Endothelial cell of umbilical vein (primary cell): Measurements from ENCODE around the gene APOBEC4. TPM values are rescaled to one million over a fixed set of nuclear protein-coding genes. Genes with fewer than 3 reads are reported as not detected.
A peak's percentile ranks its signal among the peaks of the same experiment; 100 is the strongest.

Source experiments
- Bru-seq: library from RNA; stranded (reverse); fragments of 400-500 nt; gene quantifications from one replicate; lab custom pipeline; 2021; lab: Mats Ljungman, UMichigan
- BruChase-seq, 2 experiments: library from RNA; stranded (reverse); fragments of 400-500 nt; gene quantifications; one replicate each; lab custom pipeline; 2021; lab: Mats Ljungman, UMichigan
- BruUV-seq: library from RNA; stranded (reverse); fragments of 400-500 nt; replicated peaks from 2 replicates; lab custom pipeline; 2021; lab: Mats Ljungman, UMichigan
- CTCF ChIA-PET: fragments of 300-600, 350-600 bp; sonication (Branson Sonifier 250); formaldehyde crosslinking; loops from one replicate; lab custom pipeline; 2021; ENCODE audit warnings: antibody characterized with exemption, inconsistent platforms; lab: Charles Lee
- POLR2A ChIA-PET: fragments of 300-600, 350-600 bp; sonication (Branson Sonifier 250); formaldehyde crosslinking; loops from one replicate; lab custom pipeline; 2021; ENCODE audit warnings: antibody characterized with exemption, inconsistent platforms; lab: Charles Lee
- DNase-seq: peaks from one replicate; pipeline ENCODE4 v3.0.0-alpha.2; 2011; ENCODE audit warnings: low read depth, low spot score
- FAIRE-seq: peaks from 2 replicates; lab custom pipeline; 2011; peaks lifted over from hg19 to GRCh38; lab: Jason Lieb, UNC
- H2AFZ ChIP-seq: 2 replicates; pipeline ENCODE4 v1.6.0; 2012; ENCODE audit warnings: low read depth, low read length, control low read depth, inconsistent platforms
- H3K27ac ChIP-seq: 2 replicates; pipeline ENCODE4 v1.5.1; 2011; ENCODE audit warnings: low read depth, mild to moderate bottlenecking, control low read depth, low read length, moderate library complexity; ENCODE audit not compliant: insufficient read depth
- H3K27me3 ChIP-seq, 2 experiments: 2 replicates each; pipeline versions ENCODE4 v1.6.0 to v1.6.1; 2011; ENCODE audit warnings: low read length in 2 of 2, mixed read lengths in 1 of 2; ENCODE audit not compliant: control insufficient read depth in 2 of 2, insufficient read depth in 2 of 2
- H3K36me3 ChIP-seq, 2 experiments: 2 replicates in 1 of 2; 3 replicates in 1 of 2; pipeline ENCODE4 v1.5.1; 2011; ENCODE audit warnings: low read length in 2 of 2, mild to moderate bottlenecking in 1 of 2, moderate library complexity in 1 of 2; ENCODE audit not compliant: control insufficient read depth in 2 of 2, insufficient read depth in 2 of 2; ENCODE audit errors: extremely low read depth in 1 of 2
- H3K4me1 ChIP-seq: 3 replicates; pipeline ENCODE4 v1.5.1; 2011; ENCODE audit warnings: mild to moderate bottlenecking, low read length; ENCODE audit not compliant: control insufficient read depth, insufficient read depth; ENCODE audit errors: extremely low read depth
- H3K4me2 ChIP-seq: 2 replicates; pipeline ENCODE4 v1.6.1; 2011; ENCODE audit warnings: low read length, control low read depth, mixed read lengths; ENCODE audit not compliant: insufficient read depth
- H3K4me3 ChIP-seq, 3 experiments: fragments of 200-600 bp in 1 of 3; sonication (generic), shearing (Covaris generic) in 1 of 3; replicated peaks in 1 of 3; 2 replicates each; pipeline ENCODE4 v1.5.1; 2011 to 2016; ENCODE audit warnings: control low read depth in 3 of 3, low read length in 3 of 3, mild to moderate bottlenecking in 2 of 3, inconsistent platforms in 1 of 3, low read depth in 1 of 3, moderate library complexity in 1 of 3; ENCODE audit not compliant: insufficient read depth in 1 of 3
- H3K79me2 ChIP-seq: 2 replicates; pipeline ENCODE4 v1.6.0; 2012; ENCODE audit warnings: low read length, inconsistent platforms; ENCODE audit not compliant: control insufficient read depth, insufficient read depth
- H3K9ac ChIP-seq: replicated peaks from 2 replicates; pipeline ENCODE3; 2011; ENCODE audit warnings: low read length, control low read depth; ENCODE audit not compliant: insufficient read depth; ENCODE audit errors: extremely low read depth
- H3K9me1 ChIP-seq: replicated peaks from 3 replicates; pipeline ENCODE4 v1.6.0; 2011; ENCODE audit warnings: mild to moderate bottlenecking, low read length; ENCODE audit not compliant: control insufficient read depth, insufficient read depth; ENCODE audit errors: extremely low read depth
- H3K9me3 ChIP-seq: replicated peaks from 2 replicates; pipeline ENCODE4 v1.5.1; 2012; ENCODE audit warnings: low read length, inconsistent platforms; ENCODE audit not compliant: control insufficient read depth, insufficient read depth
- H4K20me1 ChIP-seq: replicated peaks from 2 replicates; pipeline ENCODE3; 2011; ENCODE audit warnings: mild to moderate bottlenecking, low read length; ENCODE audit not compliant: control insufficient read depth, insufficient read depth; ENCODE audit errors: extremely low read depth
- FOS ChIP-seq: IDR thresholded peaks from 2 replicates; pipeline ENCODE4 v1.6.1; 2011; ENCODE audit warnings: mild to moderate bottlenecking, low read length, moderate library complexity, borderline replicate concordance; ENCODE audit not compliant: insufficient read depth
- JUN ChIP-seq: IDR thresholded peaks from 2 replicates; pipeline ENCODE4 v1.6.1; 2011; ENCODE audit warnings: borderline replicate concordance, low read depth; ENCODE audit not compliant: insufficient read length, insufficient read depth
- MAX ChIP-seq: IDR thresholded peaks from 2 replicates; pipeline ENCODE4 v1.6.1; 2011; ENCODE audit not compliant: insufficient read depth, insufficient read length
- MYC ChIP-seq: IDR thresholded peaks from one replicate; pipeline ENCODE4 v1.6.1; 2011; ENCODE audit warnings: mild to moderate bottlenecking, low read depth, low read length
- POLR2A ChIP-seq: IDR thresholded peaks from 2 replicates; pipeline ENCODE4 v1.6.1; 2012; ENCODE audit warnings: low read depth, mild to moderate bottlenecking, control low read depth, low read length
- POLR2AphosphoS5 ChIP-seq: IDR thresholded peaks from 2 replicates; pipeline ENCODE4 v1.6.1; 2012; ENCODE audit warnings: low read depth, mild to moderate bottlenecking, control low read depth, low read length, moderate library complexity; ENCODE audit not compliant: insufficient read depth
- dilution Hi-C: fragments of 300-500 bp; cut with MboI; formaldehyde crosslinking; loops from one replicate; pipeline ENCODE4 v1.15.0; 2019; ENCODE audit warnings: low sequenced_read_pairs; ENCODE audit not compliant: extremely low pct_ligation_motif_present
- intact Hi-C: fragments of 100-400 bp; cut with micrococcal nuclease; formaldehyde crosslinking; loops from one replicate; pipeline ENCODE4 v1.10.0; 2022
- long read RNA-seq: library from polyadenylated mRNA; stranded (forward); transcript quantifications from one replicate; pipeline ENCODE4 v2.0.0, GENCODE V29; 2021
- polyA minus RNA-seq, 3 experiments: library from RNA; depleted of rRNA, polyadenylated mRNA; stranded (reverse); fragments of >200 nt; gene quantifications; 1 replicate in 1 of 3; 2 replicates in 2 of 3; pipeline ENCODE4 v1.2.3, GENCODE V29; 2011
- polyA plus RNA-seq, 4 experiments: library from polyadenylated mRNA; depleted of rRNA in 3 of 4; stranded (reverse) in 3 of 4; unstranded in 1 of 4; fragments of >200 nt; gene quantifications; 2 replicates each; pipeline versions ENCODE4 v1.2.1 to v1.2.3, GENCODE V29; 2011 to 2012; ENCODE audit warnings: missing spikeins in 1 of 4
- total RNA-seq: library from RNA; stranded (reverse); gene quantifications from 2 replicates; pipeline ENCODE4 v1.2.3, GENCODE V29; 2021

Gene APOBEC4
- total RNA-seq (not detected in 2 replicates), polyA plus RNA-seq (not detected in 2 replicates), polyA minus RNA-seq (not detected in 2 replicates), Bru-seq, nascent RNA (not detected), BruChase-seq, experiment 1, labeled RNA remaining after a 6-hour chase (not detected), BruChase-seq, experiment 2, labeled RNA remaining after a 2-hour chase (not detected)
- polyA plus RNA-seq (2011; cell fraction: cytosol; rRNA removed) = not detected in 2 replicates
- polyA plus RNA-seq (2011; cell fraction: nucleus; rRNA removed) = not detected in 2 replicates
- polyA plus RNA-seq (2012) = not detected in 2 replicates
- polyA minus RNA-seq (2011; cell fraction: cytosol; rRNA and poly(A)+ RNA removed) = not detected
- polyA minus RNA-seq (2011; cell fraction: nucleus; rRNA and poly(A)+ RNA removed) = not detected in 2 replicates
- long read RNA-seq = 0 reads

- no peaks in the 10 kb centered on the region for H3K9me3 ChIP-seq
- no peak within 1 kb of the TSS for H3K4me2 ChIP-seq
- POLR2A ChIA-PET = no interaction called here
- no peaks in the 10 kb centered on the region for H3K36me3 ChIP-seq
- FAIRE-seq (no peak), DNase-seq (no peak)
- no TSS peak for BruUV-seq
- dilution Hi-C loops = no loop called here
- H3K4me3 ChIP-seq = no peak within 1 kb of the TSS
- peak within 1 kb of the TSS; percentile 17 for H3K27ac ChIP-seq
- peaks cover 27% of the 10 kb centered on the region for H3K4me1 ChIP-seq
- H3K9me1 ChIP-seq = no peaks in the 10 kb centered on the region
- no peak within 1 kb of the TSS for H3K9ac ChIP-seq
- CTCF ChIA-PET = interaction anchor here (1.2 to 6.2 kb wide), 6 partner anchors 17 to 263 kb away, joined by 3 to 307 read pairs (median 11); partner anchors contain the start of gene ARPC5
- intact Hi-C loops = no loop called here
- no peak for TF ChIP-seq POLR2AphosphoS5
- no peak for TF ChIP-seq FOS
- TF ChIP-seq JUN = no peak
- TF ChIP-seq MYC = no peak
- no peak for TF ChIP-seq MAX
- no peak for TF ChIP-seq POLR2A
- no peaks in the 10 kb centered on the region for H3K27me3 ChIP-seq
- H3K79me2 ChIP-seq = no peaks in the 10 kb centered on the region
- peak within 1 kb of the TSS; percentile 35 for H2AFZ ChIP-seq
- no peaks in the 10 kb centered on the region for H4K20me1 ChIP-seq
Observed at GRCh38 chr1:183652547-183653461, at the start of gene APOBEC4. TSS of gene APOBEC4 (minus strand) at chr1:183653316. CDS start at chr1:183648781, 4,535 bp downstream.
